OCI-LY1 (cell line): ENCODE data around the gene DBR1.

Source experiments
- CTCF ChIP-seq: fragments of 200-600 bp; sonication (generic), shearing (Covaris generic); IDR thresholded peaks from 2 replicates; pipeline ENCODE4 v1.5.1; 2017; ENCODE audit warnings: mild to moderate bottlenecking, antibody characterized with exemption, low read length, moderate library complexity, mixed read lengths
- EZH2 ChIP-seq: fragments of 200-600 bp; sonication (generic), shearing (Covaris generic); IDR thresholded peaks from 2 replicates; pipeline ENCODE4 v1.8.0; 2017; ENCODE audit warnings: borderline replicate concordance, mixed run types, mild to moderate bottlenecking, antibody characterized with exemption, low read length, moderate library complexity, mixed read lengths

GRCh38 chr3:138172625-138173024 lies 2.1 kb downstream of the DBR1 start:
- no peak for TF ChIP-seq CTCF
- TF ChIP-seq EZH2 = no peak
